GM12878 (cell line): ENCODE results near the gene SCRN1.

ENCODE experiments used
- USF2 ChIP-seq: IDR thresholded peaks from 2 replicates; pipeline ENCODE4 v1.6.1; 2011; ENCODE audit warnings: low read depth, low read length, improper control_type of control experiment, borderline replicate concordance
- TF ChIP-seq, protein P1 (sequence below), 3 experiments: IDR thresholded peaks in 2 of 3; conservative IDR thresholded peaks in 1 of 3; 2 replicates each; pipeline ENCODE4 v1.5.1; 2011; ENCODE audit warnings: low read depth in 3 of 3, low read length in 3 of 3, mild to moderate bottlenecking in 3 of 3, control low read depth in 2 of 3, moderate library complexity in 2 of 3, inconsistent platforms in 1 of 3, mixed read lengths in 1 of 3; ENCODE audit not compliant: control insufficient read depth in 2 of 3, insufficient read depth in 1 of 3; ENCODE audit errors: extremely low read depth in 1 of 3

- TF ChIP-seq, protein P1, sequence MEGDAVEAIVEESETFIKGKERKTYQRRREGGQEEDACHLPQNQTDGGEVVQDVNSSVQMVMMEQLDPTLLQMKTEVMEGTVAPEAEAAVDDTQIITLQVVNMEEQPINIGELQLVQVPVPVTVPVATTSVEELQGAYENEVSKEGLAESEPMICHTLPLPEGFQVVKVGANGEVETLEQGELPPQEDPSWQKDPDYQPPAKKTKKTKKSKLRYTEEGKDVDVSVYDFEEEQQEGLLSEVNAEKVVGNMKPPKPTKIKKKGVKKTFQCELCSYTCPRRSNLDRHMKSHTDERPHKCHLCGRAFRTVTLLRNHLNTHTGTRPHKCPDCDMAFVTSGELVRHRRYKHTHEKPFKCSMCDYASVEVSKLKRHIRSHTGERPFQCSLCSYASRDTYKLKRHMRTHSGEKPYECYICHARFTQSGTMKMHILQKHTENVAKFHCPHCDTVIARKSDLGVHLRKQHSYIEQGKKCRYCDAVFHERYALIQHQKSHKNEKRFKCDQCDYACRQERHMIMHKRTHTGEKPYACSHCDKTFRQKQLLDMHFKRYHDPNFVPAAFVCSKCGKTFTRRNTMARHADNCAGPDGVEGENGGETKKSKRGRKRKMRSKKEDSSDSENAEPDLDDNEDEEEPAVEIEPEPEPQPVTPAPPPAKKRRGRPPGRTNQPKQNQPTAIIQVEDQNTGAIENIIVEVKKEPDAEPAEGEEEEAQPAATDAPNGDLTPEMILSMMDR (IDR thresholded peaks at IDR 0.05 in 2 of 3, conservative IDR thresholded peaks at IDR 0.05 in 1 of 3; ENCODE audit: control insufficient read depth in 2 of 3, extremely low read depth in 1 of 3, insufficient read depth in 1 of 3, low read depth in 3 of 3, low read length in 3 of 3): no peak
- no peak for TF ChIP-seq USF2
These were observed 104.0 kb downstream of the SCRN1 start for GRCh38 chr7:29885626-29886025.
